ENCODE results near the gene MIDN. TPM values are rescaled to one million over a fixed set of nuclear protein-coding genes. Genes with fewer than 3 reads are reported as not detected.
A peak's percentile ranks its signal among the peaks of the same experiment; 100 is the strongest.

MIDN gene
- total RNA-seq, 1 experiment from 2014 or later, result 286 TPM

GRCh38 chr19:1258163-1258492 is 9.7 kb downstream of the MIDN start:
- H3K27ac ChIP-seq (ENCODE audit: insufficient read length, low read depth, low read length), result no peak overlapping the region
- peak overlapping the region in 1 of 2 experiments; percentile 51; a peak in 2 of 5 replicates for H3K4me3 Mint-ChIP-seq
- H3K9ac ChIP-seq (ENCODE audit: extremely low read depth, insufficient read length, low read length), result no peak overlapping the region
- no peaks in the 10 kb centered on the region for H4K20me1 ChIP-seq (ENCODE audit: control insufficient read depth, insufficient read depth, insufficient read length)
- no peak overlapping the region for H3T11ph ChIP-seq (ENCODE audit: low read length)
- H3K27ac Mint-ChIP-seq, result peak overlapping the region; percentile 77 to 93 (median 91); a peak in 5 of 7 replicates
- DNase-seq, result no peak
- H2BK120ac ChIP-seq (ENCODE audit: low read depth, low read length, poor library complexity, severe bottlenecking), result no peak overlapping the region
- no peak overlapping the region for H2BK20ac ChIP-seq (ENCODE audit: low read depth, low read length, poor library complexity, severe bottlenecking)
- H3K27me3 Mint-ChIP-seq (ENCODE audit: low read depth), result no peaks in the 10 kb centered on the region; the same call in 1 of the 2 replicates
- TF ChIP-seq CTCF (conservative IDR thresholded peaks at IDR 0.05), result no peak
- no peak overlapping the region for H4K91ac ChIP-seq (ENCODE audit: insufficient read length, low read depth, low read length)
- no peak overlapping the region for H3K4ac ChIP-seq (ENCODE audit: low read depth, low read length)
- H2AK5ac ChIP-seq (ENCODE audit: insufficient read length, low read length), result no peak overlapping the region
- H3K4me1 ChIP-seq (ENCODE audit: insufficient read depth, low read length), result no peaks in the 10 kb centered on the region
- peaks cover 18% of the 10 kb centered on the region for H3K23me2 ChIP-seq (ENCODE audit: insufficient read length, low read depth, low read length, poor library complexity, severe bottlenecking)
- H2BK5ac ChIP-seq (ENCODE audit: insufficient read length, low read length), result no peak overlapping the region
- no peaks in the 10 kb centered on the region; a peak in 2 of 5 replicates for H3K9me3 Mint-ChIP-seq
- H3K18ac ChIP-seq (ENCODE audit: insufficient read length, low read depth, low read length), result no peak overlapping the region
- H3K36me3 Mint-ChIP-seq (ENCODE audit: insufficient read depth in 1 of 3, low read depth in 3 of 3), result peaks cover 20 to 52% (median 47%) of the 10 kb centered on the region in 3 experiments
- H3K56ac ChIP-seq (ENCODE audit: insufficient read length, low read depth, low read length), result no peak overlapping the region
- H3K9me3 ChIP-seq (ENCODE audit: control insufficient read depth, low read depth, low read length), result no peaks in the 10 kb centered on the region
- WGBS (ENCODE audit: extremely low coverage, insufficient read length, low lambda C conversion rate), result no CpG with 5 or more reads among the region's 8 CpGs
- H3K79me1 ChIP-seq (ENCODE audit: insufficient read depth, low read depth, low read length, poor library complexity, severe bottlenecking), result no peaks in the 10 kb centered on the region
- no peak overlapping the region for H3K14ac ChIP-seq (ENCODE audit: insufficient read depth, low read length)
- no peak overlapping the region for H3K23ac ChIP-seq (ENCODE audit: insufficient read length, low read depth, low read length)
- no peak overlapping the region for H3K4me2 ChIP-seq (ENCODE audit: insufficient read depth, insufficient read length, low read length)
- H3K27me3 ChIP-seq (ENCODE audit: insufficient read depth, low read length), result no peaks in the 10 kb centered on the region
- H4K5ac ChIP-seq (ENCODE audit: insufficient read length, low read depth, low read length), result no peak overlapping the region
- H3K79me2 ChIP-seq (ENCODE audit: insufficient read depth, low read length), result no peaks in the 10 kb centered on the region
- H2AFZ ChIP-seq (ENCODE audit: low read length), result no peak overlapping the region
- H2BK15ac ChIP-seq (ENCODE audit: low read depth, low read length), result no peak overlapping the region
- H4K8ac ChIP-seq (replicated peaks; ENCODE audit: insufficient read length, low read depth, low read length), result no peak overlapping the region
- no peak overlapping the region for H2BK12ac ChIP-seq (ENCODE audit: insufficient read length, low read depth, low read length)
- peaks cover 39 to 53% of the 10 kb centered on the region in 2 experiments for H3K4me1 Mint-ChIP-seq

All from H9 (cell line).